GM20431 (cell line): ENCODE data around the gene NEFH.
"Not testable (repeated sequence)": the region's sequence is repeated elsewhere in the genome, so short reads cannot be mapped to it uniquely, and the experiment has no call there.

Source experiments
- in situ Hi-C: fragments of 300-500 bp; cut with MseI, MboI; formaldehyde crosslinking; loops from one replicate; pipeline ENCODE4 v1.15.0; 2020; ENCODE audit warnings: low sequenced_read_pairs; ENCODE audit not compliant: unreplicated experiment

NEFH gene, protein sequence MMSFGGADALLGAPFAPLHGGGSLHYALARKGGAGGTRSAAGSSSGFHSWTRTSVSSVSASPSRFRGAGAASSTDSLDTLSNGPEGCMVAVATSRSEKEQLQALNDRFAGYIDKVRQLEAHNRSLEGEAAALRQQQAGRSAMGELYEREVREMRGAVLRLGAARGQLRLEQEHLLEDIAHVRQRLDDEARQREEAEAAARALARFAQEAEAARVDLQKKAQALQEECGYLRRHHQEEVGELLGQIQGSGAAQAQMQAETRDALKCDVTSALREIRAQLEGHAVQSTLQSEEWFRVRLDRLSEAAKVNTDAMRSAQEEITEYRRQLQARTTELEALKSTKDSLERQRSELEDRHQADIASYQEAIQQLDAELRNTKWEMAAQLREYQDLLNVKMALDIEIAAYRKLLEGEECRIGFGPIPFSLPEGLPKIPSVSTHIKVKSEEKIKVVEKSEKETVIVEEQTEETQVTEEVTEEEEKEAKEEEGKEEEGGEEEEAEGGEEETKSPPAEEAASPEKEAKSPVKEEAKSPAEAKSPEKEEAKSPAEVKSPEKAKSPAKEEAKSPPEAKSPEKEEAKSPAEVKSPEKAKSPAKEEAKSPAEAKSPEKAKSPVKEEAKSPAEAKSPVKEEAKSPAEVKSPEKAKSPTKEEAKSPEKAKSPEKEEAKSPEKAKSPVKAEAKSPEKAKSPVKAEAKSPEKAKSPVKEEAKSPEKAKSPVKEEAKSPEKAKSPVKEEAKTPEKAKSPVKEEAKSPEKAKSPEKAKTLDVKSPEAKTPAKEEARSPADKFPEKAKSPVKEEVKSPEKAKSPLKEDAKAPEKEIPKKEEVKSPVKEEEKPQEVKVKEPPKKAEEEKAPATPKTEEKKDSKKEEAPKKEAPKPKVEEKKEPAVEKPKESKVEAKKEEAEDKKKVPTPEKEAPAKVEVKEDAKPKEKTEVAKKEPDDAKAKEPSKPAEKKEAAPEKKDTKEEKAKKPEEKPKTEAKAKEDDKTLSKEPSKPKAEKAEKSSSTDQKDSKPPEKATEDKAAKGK

DNA sequence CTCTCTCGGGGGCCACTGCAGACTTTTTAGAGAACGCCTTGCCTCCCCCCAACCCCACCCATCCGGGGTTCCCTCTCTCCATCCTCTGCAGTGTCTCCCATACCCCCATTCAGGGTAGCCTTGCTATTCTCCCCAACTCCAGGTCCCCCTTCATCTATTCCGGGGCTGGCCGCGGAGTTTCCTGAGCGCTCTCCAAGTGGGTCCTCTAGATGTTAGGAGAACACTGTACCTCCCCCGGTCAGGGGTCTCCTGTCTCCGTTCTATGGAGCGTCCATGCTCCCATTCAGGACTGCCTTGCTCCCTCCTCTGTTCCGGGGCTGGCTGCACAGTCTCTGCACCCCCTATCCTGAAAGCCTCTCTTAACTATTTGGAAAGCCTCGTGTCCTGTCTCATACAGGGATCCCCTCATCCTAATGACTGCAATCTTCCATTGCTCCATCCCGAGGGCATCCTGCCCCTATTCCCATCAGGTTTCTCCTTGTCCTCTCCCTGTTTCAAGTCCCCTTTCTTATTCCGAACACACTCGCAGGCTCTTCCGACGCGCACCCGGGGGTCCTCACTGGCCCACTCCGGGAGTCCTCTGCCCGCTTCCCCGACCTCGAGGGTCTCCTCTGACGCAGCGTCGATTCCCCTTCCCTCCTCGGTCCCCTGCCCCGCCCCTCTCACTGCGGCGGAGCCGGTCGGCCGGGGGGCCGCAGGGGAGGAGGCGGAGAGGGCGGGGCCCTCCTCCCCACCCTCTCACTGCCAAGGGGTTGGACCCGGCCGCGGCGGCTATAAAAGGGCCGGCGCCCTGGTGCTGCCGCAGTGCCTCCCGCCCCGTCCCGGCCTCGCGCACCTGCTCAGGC is at the start of gene NEFH:
TSS of gene NEFH (plus strand) at position 802 of the 845 bp plus-strand sequence. CDS start 45 bp downstream, outside the sequence.
- in situ Hi-C loops: no loop called here

- in situ Hi-C loops: no loop called here
Measured at GRCh38 chr22:29431986-29432385, 48.0 kb upstream of the NEFH start.

- in situ Hi-C loops: no loop called here
Measured at GRCh38 chr22:29433856-29434255, 46.2 kb upstream of the NEFH start.

GRCh38 chr22:29434288-29434687 is 45.7 kb upstream of the NEFH start:
- in situ Hi-C loops: no loop called here

DNA sequence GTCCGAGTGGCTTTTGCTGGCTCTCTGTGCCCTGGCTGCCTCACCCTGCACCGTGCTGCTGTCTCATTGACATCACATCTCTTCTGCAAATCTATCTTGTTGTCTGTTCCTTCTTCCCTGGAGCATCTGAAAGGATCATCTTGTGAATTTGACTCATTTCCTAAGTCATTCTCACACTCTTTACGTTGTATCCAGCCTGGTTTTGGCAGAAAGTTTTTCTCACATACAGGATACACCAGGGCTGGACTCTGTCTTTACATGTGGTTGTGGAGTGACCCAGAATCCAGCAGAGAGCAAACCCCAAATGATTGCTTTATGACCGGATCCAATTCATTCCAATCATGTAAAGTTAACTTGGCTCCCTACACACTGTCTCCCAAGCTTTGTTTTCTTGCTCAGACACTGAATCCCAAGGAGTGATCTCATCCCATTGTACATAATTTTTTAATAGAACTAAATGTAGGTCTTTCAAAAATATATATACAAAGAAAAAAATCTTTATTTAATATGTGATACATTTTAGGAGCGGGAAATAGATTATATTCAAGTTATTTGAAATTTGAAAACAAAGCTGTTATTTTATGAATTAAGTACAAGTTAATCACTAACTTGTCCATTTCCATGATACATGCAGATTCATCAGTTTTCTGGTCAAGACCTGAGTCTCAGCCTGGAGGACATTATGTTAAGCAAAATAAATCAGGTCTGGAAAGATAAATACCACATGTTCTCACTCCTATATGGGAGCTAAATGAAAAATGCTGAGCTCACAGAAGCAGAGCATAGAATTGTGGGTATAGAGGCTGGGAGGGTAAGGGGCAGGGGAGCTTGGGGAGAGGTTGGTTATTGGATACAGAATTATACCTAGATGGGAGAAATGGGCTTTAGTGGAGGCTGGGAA is 44.5 kb upstream of the NEFH start:
- in situ Hi-C loops: no loop called here

GRCh38 chr22:29438283-29438682 is 41.7 kb upstream of the NEFH start, which contains the start of gene RFPL1:
TSS of gene RFPL1 (plus strand) at chr22:29438583.
- in situ Hi-C loops: not testable (repeated sequence)

- in situ Hi-C loops: no loop called here
Measured at GRCh38 chr22:29442976-29443375, 37.0 kb upstream of the NEFH start.

GRCh38 chr22:29443452-29443851 is 36.6 kb upstream of the NEFH start:
- in situ Hi-C loops: no loop called here

DNA sequence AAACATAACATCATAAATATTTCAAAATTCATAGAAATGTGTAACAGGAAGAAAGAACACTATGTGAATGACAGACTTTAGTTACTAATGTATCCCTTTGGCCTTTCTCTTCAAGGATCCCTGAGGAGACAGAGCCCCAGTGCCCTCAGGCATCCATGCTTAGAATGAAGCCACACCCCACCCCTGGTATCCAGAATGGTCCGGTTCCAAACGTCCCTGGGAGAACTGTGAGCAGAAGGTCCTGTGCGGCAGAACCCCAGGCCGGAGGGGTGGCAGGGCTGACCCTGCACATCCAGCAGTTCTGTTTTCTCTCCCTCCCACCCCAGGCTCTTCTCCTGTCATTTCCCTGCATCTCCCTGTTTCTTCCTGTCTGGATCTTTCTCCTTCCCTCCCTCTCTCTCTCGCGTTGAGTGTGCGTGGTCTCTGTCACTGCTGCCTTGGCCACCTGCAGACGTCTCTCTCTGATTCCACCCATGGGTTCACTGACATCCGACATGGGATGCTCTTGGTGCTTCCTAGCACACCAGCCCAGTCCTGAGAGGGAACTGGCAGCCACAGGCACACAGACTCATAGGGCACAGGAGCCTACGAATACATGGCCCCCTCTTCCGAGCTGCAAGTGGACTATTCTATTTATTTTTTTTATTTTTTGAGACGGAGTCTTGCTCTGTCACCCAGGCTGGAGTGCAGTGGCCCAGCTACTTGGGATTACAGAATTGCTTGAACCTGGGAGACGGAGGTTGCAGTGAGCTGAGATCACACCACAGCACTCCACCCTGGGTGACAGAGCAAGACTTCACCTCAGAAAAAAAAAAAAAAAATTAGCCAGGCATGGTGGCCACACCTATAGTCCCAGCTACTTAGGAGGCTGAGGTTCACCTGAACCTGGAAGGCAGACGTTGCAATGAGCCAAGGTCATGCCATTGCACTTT is 35.9 kb upstream of the NEFH start:
- in situ Hi-C loops: no loop called here

DNA sequence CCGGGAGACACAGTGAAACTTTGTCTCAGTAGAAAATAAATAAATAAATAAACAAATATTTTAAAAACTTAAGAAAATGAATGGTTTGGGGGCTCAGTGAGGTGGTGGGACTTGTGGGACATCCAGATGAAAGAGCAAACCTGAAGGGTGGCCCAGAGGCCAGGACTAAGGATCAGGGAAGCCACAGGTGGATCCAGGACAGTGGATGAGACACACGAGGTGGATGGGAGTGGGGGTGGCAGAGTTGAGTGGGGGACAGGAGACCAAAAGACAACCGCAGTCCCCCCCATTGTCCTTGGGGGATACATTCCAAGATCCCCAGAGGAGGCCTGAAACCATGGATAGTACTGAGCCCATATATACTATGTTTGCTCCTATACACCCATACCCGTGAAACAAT is 34.5 kb upstream of the NEFH start:
- in situ Hi-C loops: no loop called here

DNA sequence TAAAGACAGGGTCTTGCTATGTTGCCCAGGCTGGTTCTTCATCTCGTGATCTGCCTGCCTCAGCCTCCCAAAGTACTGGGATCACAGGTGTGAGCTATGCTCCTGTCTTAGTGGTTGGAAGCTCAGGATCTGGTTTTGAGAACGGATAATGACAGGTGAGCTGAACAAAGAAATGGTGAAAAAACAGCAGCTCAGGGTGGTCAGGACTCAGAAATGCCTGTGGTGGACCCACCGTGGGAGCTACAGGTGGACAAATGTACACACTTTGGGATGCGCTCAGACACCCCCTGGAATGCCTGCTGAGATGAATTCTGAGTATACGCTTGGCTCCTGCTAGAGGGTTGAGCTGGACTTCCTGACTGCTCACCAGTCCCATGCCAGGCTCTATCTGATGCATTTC is 32.1 kb upstream of the NEFH start:
- in situ Hi-C loops: no loop called here

GRCh38 chr22:29449296-29449875 is 30.6 kb upstream of the NEFH start:
- in situ Hi-C loops: no loop called here

DNA sequence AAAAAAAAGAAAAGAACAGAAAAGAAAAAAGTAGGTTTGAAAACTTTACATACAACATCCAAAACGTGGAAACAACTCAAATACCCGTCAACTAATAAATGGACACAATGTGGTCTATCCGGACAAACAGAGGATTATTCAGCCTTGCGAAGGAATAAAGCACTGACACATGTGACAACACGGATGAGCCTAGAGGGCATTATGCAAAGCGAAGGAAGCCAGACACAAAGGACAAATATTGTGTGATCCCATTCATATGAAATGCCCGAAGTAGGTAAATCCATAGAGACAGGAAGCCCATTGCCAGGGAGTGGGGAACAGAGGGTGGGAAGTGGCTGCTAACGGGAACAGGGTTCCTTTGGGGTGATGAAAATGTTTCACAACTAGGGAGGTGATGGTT is 29.8 kb upstream of the NEFH start:
- in situ Hi-C loops: no loop called here

DNA sequence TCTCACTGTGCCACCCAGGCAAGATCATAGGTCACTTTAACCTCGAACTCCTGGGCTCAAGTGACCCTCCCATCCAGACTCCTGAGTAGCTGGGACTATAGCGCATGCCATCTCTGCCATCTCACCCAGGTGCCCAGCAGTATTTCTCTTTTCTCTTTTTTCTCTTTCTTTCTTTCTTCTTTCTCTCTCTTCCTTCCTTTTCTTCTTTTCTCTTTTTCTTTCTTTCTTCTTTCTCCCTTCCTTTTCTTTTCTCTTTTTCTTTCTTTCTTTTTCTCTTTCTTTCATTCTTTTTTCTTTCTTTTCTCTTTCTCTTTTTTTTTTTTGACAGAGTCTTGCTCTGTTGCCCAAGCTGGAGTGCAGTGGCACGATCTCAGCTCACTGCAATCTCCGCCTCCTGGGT is 28.2 kb upstream of the NEFH start:
- in situ Hi-C loops: no loop called here

DNA sequence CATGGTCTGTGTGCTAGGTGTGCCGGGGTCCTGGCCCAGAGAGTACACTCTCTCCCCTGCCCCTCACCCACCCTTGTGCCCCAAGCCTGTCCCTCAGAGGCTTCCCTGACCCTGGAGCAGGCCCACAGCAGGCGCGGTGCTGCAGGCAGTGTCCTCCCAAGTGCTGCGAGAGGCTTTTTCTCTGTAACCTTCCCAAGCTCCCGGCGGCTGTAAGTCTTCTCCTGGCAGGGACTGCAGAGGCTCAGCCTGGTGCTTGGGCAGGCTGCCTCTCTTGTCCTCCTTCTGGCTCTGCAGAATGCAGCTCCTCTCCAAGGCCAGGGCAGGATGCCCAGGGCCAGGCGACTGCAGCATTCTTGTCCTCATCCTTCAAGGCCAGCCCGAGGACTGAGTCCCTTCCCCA is 25.7 kb upstream of the NEFH start:
- in situ Hi-C loops: no loop called here

DNA sequence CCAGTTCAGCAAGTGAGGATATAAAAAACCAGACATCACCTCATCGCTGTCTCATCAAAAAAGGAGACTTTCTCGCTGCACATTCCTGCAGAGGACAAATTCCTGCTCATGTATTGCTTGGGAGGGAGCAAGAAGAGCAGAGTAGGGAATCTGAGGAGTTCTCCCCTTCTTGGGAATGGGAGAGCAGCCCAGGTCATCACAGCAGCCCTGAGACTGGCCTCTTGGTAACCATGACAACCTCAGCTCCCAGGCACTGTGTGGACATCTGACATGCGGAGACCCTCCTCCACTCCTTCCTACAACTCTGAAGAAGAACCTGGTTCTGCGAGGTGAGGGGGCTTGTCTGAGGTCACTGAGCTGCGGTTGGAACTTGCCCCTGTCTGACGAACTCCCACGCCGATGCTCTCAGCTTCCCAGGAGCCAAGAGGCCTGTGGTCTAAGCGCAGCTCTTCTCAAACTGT is 23.8 kb upstream of the NEFH start:
- in situ Hi-C loops: no loop called here

DNA sequence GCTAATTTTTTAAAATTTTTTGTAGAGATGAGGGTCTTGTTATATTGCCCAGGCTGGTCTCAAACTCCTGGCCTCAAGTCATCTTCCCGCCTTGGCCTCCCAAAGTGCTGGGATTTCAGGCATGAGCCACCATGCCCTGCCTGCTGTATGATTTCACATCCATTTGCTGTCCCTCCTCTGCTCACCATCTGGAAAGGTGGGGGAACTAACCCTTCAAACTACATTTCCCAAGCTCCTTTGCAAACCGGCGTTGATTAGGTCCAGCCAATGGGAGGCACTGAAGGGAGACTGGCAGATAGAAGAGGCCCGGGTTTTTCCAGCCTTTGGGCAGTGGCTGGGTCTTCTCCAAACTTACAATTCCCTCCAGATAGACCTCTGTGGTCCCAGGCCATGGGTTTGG is 22.3 kb upstream of the NEFH start:
- in situ Hi-C loops: no loop called here

DNA sequence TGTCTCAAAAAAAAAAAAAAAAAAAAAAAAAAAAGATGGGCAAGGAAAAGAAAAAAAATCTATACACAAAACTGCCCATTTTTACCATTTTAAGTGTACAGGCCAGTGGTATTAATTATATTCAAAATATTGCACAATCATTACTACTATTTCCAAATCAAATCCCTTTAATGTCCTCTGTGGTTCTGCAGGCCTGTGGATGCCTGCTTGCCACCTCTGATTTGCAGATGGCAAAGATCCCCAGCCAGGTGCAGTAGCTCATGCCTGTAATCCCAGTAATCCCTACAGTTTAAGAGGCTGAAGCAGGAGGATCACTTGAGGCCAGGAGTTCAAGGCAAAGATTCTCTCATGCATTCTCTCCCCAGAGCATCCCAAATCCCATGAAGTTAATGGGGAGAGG is 21.5 kb upstream of the NEFH start:
- in situ Hi-C loops: no loop called here
